Ascending aorta (tissue), 2 donors: ENCODE data around the gene C8B. TPM values are rescaled to one million over a fixed set of nuclear protein-coding genes. Genes with fewer than 3 reads are reported as not detected.

Experiments used
- DNase-seq, 2 donors: peaks; one replicate each; pipeline ENCODE4 v3.0.0-alpha.2; 2019; ENCODE audit warnings: low spot score in 2 of 2
- H3K27ac ChIP-seq, 2 donors: fragments of 200-600 bp; sonication (generic); one replicate each; pipeline ENCODE4 v1.5.1; 2016 to 2017; ENCODE audit warnings: mild to moderate bottlenecking in 1 of 2
- H3K27me3 ChIP-seq: fragments of 200-600 bp; sonication (generic); one replicate; pipeline ENCODE4 v1.5.1; 2017
- H3K36me3 ChIP-seq, 2 donors: fragments of 200-600 bp; sonication (generic); one replicate each; pipeline ENCODE4 v1.5.1; 2016
- H3K4me1 ChIP-seq, 2 donors: fragments of 200-600 bp; sonication (generic); one replicate each; pipeline ENCODE4 v1.5.1; 2016 to 2017; ENCODE audit warnings: mild to moderate bottlenecking in 1 of 2
- H3K4me3 ChIP-seq, 2 donors: fragments of 200-600 bp; sonication (generic); one replicate each; pipeline ENCODE4 v1.5.1; 2016 to 2017; ENCODE audit warnings: mild to moderate bottlenecking in 1 of 2
- H3K9me3 ChIP-seq, 2 donors: fragments of 200-600 bp; sonication (generic); one replicate each; pipeline ENCODE4 v1.5.1; 2016
- intact Hi-C: fragments of 100-400 bp; cut with DNase I; formaldehyde crosslinking; loops from one replicate; pipeline ENCODE4 v1.15.1; 2023
- total RNA-seq: library from RNA; depleted of rRNA; stranded (reverse); fragments of >200 nt; gene quantifications from one replicate; pipeline ENCODE4 v1.1.0, GENCODE V29; 2016
- TF ChIP-seq, protein P1 (sequence below), 3 experiments: fragments of 200-600 bp in 2 of 3; fragments of 450-650 bp in 1 of 3; sonication (generic) in 2 of 3; IDR thresholded peaks; one replicate each; pipeline ENCODE4 v1.5.1; 2016 to 2019; ENCODE audit warnings: antibody characterized with exemption in 3 of 3, mild to moderate bottlenecking in 1 of 3, moderate library complexity in 1 of 3

Gene C8B
- total RNA-seq, 1 donor from 2014 or later = 347 TPM

DNA sequence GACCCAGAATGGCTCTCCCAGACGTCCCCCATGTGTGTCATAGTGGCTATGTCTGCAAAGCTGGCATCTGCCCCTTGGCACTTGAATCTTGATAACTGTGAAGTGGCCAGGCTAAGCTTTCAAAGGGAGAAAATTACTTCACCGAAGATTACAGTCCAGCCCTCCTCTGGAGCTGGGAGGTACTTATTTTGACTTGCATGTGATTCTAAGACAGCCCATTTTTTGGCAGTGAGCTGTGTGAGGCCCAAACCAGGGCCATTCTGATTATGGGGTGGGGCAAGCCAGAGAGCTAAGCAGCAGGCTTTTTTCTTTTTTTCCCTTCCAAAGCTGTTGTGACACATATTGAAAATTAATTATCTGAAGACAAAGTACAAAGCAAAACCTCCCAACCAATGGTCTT is 42.1 kb upstream of the C8B start:
- Histone ChIP-seq H3K27me3 (no peaks in the 10 kb centered on the region), H3K9me3 (no peaks in the 10 kb centered on the region), H3K36me3 (no peaks in the 10 kb centered on the region), H3K4me3 (no peak overlapping the region), H3K27ac (no peak overlapping the region), H3K4me1 (no peaks in the 10 kb centered on the region)
- DNase-seq = no peak
- intact Hi-C loops = no loop called here
- TF ChIP-seq, protein P1, sequence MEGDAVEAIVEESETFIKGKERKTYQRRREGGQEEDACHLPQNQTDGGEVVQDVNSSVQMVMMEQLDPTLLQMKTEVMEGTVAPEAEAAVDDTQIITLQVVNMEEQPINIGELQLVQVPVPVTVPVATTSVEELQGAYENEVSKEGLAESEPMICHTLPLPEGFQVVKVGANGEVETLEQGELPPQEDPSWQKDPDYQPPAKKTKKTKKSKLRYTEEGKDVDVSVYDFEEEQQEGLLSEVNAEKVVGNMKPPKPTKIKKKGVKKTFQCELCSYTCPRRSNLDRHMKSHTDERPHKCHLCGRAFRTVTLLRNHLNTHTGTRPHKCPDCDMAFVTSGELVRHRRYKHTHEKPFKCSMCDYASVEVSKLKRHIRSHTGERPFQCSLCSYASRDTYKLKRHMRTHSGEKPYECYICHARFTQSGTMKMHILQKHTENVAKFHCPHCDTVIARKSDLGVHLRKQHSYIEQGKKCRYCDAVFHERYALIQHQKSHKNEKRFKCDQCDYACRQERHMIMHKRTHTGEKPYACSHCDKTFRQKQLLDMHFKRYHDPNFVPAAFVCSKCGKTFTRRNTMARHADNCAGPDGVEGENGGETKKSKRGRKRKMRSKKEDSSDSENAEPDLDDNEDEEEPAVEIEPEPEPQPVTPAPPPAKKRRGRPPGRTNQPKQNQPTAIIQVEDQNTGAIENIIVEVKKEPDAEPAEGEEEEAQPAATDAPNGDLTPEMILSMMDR (IDR thresholded peaks at IDR 0.05) = no peak

DNA sequence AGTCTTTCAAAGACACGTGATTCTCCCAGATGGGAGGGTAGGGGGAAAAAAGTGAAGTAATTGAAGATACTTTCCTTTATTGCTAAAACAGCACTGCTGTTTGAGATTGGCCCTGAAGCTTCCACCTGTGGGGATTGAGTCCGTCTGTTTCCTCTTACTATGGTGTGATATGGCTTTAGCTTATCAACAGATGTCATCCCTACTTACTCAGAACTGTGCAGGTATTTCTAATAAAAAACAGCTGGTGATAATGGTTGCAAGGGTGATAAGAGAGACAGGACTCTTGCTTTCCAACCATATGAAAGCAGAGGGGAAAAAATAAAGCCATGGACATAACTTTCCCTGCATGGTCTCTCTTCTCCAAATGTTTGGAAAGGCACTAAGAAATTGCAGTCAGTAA is 41.7 kb upstream of the C8B start:
- intact Hi-C loops = no loop called here
- no peak for DNase-seq
- no peaks in the 10 kb centered on the region for H3K27me3 ChIP-seq
- H3K4me1 ChIP-seq = no peaks in the 10 kb centered on the region
- H3K4me3 ChIP-seq = no peak overlapping the region
- TF ChIP-seq, protein P1 (IDR thresholded peaks at IDR 0.05) = no peak
- no peaks in the 10 kb centered on the region for H3K36me3 ChIP-seq
- H3K27ac ChIP-seq = no peak overlapping the region
- no peaks in the 10 kb centered on the region for H3K9me3 ChIP-seq

DNA sequence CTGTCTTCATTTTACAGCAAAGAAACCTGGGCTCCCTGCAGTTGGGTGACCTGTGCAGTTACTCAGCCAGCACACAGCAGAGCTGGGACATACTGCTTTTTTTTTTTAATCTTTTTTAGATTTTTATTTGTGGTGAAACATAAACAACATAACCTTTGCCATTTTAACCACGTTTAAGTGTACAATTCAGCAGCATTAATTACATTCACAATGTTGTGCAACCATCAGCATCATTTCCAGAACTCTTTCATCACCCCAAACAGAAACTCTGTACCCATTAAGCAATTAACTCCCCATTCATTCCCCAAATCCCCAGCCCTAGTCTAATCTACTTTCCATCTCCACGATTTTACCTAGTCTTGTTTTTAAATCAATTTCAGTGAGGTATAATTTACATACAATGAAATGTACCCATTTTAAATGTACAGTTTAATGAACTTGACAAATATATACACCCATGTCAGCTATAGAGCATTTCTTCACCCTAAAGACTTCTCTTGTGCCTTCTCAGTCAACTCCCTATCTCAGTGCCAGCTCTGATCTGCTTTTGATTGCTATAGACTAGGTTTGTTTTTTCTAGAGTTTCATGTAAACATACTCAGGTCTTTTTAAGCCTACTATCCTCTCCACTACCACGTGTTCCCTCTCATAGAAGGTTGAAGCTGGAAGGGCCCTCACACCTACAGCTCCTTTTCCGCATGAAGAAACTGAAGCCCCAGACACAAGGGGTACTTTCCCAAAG is 37.8 kb upstream of the C8B start:
- H3K4me3 ChIP-seq = no peak overlapping the region
- DNase-seq = no peak
- intact Hi-C loops = no loop called here
- H3K27me3 ChIP-seq = no peaks in the 10 kb centered on the region
- no peaks in the 10 kb centered on the region for H3K4me1 ChIP-seq
- TF ChIP-seq, protein P1 (IDR thresholded peaks at IDR 0.05) = no peak
- H3K9me3 ChIP-seq = no peaks in the 10 kb centered on the region
- H3K27ac ChIP-seq = no peak overlapping the region
- no peaks in the 10 kb centered on the region for H3K36me3 ChIP-seq

DNA sequence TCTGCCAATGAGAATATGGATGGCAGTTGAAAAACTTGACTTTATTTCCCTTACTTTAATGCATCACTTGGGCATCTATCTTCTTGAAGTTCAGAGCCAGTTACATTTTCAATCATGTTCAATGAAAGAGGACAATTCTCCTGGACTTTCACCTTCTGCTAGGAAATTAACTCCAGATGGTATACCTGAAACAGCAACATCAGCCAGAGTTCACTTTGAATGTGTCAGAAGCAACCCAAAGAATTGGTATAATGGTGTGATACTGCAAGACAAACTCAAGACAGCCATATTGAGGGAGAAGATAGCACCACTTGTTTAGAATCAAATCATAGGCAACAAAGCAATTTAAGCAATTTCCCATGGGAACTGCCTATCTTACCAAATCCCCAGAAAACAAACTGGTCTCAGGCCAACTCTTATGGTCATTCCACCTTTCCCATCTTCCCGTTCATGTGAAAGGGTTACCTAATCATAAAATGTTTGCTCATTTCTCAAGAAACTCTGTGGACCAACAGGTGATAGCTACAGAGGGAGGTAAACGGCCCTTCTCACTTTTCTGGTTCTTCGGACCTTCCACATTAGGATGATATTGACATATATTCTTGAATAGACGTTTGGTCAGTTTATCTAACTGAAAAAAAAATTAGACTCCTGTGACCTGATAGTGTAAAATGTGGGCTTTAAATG is 29.7 kb upstream of the C8B start:
- Histone ChIP-seq H3K36me3 (no peaks in the 10 kb centered on the region), H3K9me3 (no peaks in the 10 kb centered on the region), H3K4me3 (no peak overlapping the region), H3K4me1 (no peaks in the 10 kb centered on the region), H3K27ac (no peak overlapping the region), H3K27me3 (no peaks in the 10 kb centered on the region)
- DNase-seq = no peak
- TF ChIP-seq, protein P1 (IDR thresholded peaks at IDR 0.05) = no peak
- intact Hi-C loops = no loop called here

DNA sequence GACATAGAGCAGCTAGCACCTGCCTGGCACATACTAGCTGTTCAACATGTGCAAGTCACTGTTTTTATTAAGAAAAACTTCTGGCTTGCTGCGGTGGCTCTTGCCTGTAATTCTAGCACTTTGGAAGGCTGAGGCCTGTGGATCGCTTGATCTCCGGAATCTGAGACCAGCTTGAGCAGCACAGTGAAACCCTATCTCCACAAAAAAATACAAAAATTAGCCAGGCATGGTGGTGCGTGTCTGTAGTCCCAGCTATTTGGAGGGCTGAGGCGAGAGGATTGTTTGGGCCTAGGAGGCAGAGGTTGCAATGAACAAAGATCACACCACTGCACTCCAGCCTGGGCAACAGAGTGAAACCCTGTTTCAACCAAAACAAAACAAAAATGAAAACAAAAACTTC is 27.7 kb upstream of the C8B start:
- no peak overlapping the region for H3K27ac ChIP-seq
- intact Hi-C loops = no loop called here
- no peak for DNase-seq
- H3K4me1 ChIP-seq = no peaks in the 10 kb centered on the region
- H3K27me3 ChIP-seq = no peaks in the 10 kb centered on the region
- TF ChIP-seq, protein P1 (IDR thresholded peaks at IDR 0.05) = no peak
- H3K9me3 ChIP-seq = no peaks in the 10 kb centered on the region
- H3K36me3 ChIP-seq = no peaks in the 10 kb centered on the region
- no peak overlapping the region for H3K4me3 ChIP-seq
